ENCODE measurements around the gene THAP10.
"Not testable (repeated sequence)": the region's sequence is repeated elsewhere in the genome, so short reads cannot be mapped to it uniquely, and the experiment has no call there.

THAP10 gene

GRCh38 chr15:70867911-70868467 lies 24.2 kb downstream of the THAP10 start:
- H3K4me3 ChIP-seq (ENCODE audit: low read length): no peak overlapping the region
- TF ChIP-seq, protein P1, sequence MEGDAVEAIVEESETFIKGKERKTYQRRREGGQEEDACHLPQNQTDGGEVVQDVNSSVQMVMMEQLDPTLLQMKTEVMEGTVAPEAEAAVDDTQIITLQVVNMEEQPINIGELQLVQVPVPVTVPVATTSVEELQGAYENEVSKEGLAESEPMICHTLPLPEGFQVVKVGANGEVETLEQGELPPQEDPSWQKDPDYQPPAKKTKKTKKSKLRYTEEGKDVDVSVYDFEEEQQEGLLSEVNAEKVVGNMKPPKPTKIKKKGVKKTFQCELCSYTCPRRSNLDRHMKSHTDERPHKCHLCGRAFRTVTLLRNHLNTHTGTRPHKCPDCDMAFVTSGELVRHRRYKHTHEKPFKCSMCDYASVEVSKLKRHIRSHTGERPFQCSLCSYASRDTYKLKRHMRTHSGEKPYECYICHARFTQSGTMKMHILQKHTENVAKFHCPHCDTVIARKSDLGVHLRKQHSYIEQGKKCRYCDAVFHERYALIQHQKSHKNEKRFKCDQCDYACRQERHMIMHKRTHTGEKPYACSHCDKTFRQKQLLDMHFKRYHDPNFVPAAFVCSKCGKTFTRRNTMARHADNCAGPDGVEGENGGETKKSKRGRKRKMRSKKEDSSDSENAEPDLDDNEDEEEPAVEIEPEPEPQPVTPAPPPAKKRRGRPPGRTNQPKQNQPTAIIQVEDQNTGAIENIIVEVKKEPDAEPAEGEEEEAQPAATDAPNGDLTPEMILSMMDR (conservative IDR thresholded peaks at IDR 0.05; ENCODE audit: low read depth, low read length): no peak
- DNase-seq (ENCODE audit: low read depth): no peak

GRCh38 chr15:70866982-70867641 lies 25.1 kb downstream of the THAP10 start:
- no peak overlapping the region for H3K4me3 ChIP-seq (ENCODE audit: low read length)
- DNase-seq (ENCODE audit: low read depth): no peak
- TF ChIP-seq, protein P1 (conservative IDR thresholded peaks at IDR 0.05; ENCODE audit: low read depth, low read length): no peak

DNA sequence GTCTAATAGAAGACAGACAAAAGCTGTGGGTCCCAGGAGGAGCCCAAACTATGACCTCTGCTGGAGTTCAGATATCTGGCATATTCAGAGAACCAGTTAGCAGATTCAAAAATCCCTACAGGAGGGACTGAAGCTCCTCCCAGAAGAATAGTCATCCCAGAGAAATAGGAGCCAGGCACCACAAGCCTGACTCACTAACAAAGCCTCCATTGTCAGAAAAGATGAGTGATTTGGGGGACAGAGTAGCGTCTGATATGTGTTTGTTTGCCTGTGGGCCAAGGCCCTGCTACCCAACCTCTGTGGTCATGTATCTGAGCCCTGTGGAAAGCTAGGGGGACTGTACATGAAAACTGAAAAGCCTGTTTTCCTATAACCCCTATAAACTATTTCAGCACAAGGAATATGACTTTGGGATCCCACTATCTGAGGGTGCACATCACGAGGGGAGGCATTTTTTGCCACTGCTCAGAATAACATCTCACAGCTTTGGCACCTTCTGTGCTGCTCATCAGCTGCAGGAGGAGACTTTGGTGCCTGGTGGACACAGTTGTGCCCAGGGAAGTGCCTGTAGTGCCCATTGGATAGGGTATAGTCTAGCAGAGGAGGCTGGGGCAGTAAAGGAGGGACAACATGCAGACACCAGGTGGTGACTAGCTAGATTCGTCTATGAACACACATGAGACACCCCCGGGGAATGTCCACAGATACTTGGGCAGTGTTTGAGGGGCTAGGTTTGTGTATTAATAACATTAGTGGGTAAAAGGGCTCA lies 28.6 kb downstream of the THAP10 start:
- H3K4me3 ChIP-seq (ENCODE audit: low read length): no peak overlapping the region
- TF ChIP-seq, protein P1 (conservative IDR thresholded peaks at IDR 0.05; ENCODE audit: low read depth, low read length): no peak
- DNase-seq (ENCODE audit: low read depth): peak; percentile 84

- H3K4me3 ChIP-seq (ENCODE audit: low read length): no peak overlapping the region
- TF ChIP-seq, protein P1 (conservative IDR thresholded peaks at IDR 0.05; ENCODE audit: low read depth, low read length): no peak
- DNase-seq (ENCODE audit: low read depth): no peak
These were observed 32.2 kb downstream of the THAP10 start for GRCh38 chr15:70859998-70860397.

DNA sequence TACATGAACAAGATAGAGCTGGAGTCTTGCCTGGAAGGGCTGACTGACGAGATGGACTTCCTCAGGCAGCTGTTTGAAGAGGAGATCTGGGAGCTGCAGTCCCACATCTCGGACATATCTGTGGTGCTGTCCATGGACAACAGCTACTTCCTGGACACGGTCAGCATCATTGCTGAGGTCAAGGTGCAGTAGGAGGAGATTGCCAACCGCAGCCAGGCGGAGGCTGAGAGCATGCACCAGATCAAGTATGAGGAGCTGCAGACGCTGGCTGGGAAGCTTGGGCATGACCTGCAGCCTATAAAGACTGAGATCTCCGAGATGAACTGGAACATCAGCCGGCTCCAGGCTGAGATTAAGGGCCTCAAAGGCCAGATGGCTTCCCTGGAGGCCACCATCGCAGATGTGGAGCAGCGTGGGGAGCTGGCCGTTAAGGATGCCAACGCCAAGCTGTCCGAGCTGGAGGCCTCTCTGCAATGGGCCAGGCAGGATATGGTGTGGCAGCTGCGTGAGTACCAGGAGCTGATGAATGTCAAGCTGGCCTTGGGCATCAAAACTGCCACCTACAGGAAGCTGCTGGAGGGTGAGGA lies 32.8 kb downstream of the THAP10 start:
- TF ChIP-seq, protein P1 (conservative IDR thresholded peaks at IDR 0.05; ENCODE audit: low read depth, low read length): no peak
- H3K4me3 ChIP-seq (ENCODE audit: low read length): no peak overlapping the region
- DNase-seq (ENCODE audit: low read depth): no peak

DNA sequence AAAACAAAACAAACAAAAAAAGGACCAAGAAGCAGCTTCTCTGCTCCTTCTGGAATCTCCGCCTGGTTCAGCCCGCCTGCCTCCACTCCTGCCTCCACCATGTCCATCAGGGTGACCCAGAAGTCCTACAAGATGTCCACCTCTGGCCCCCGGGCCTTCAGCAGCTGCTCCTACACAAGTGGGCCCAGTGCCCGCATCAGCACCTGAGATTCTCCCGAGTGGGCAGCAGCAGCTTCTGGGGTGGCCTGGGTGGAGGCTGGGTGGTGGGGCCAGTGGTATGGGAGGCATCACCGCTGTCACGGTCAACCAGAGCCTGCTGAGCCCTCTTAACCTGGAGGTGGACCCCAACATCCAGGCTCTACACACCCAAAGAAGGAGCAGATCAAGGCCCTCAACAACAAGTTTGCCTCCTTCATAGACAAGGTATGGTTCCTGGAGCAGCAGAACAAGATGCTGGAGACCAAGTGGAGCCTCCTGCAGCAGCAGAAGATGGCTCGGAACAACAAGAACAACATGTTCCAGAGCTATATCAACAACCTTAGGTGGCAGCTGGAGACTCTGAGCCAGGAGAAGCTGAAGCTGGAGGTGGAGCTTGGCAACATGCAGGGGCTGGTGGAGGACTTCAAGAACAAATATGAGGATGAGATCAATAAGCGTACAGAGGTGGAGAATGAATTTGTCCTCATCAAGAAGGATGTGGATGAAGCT lies 33.5 kb downstream of the THAP10 start:
- not testable (repeated sequence) for DNase-seq (ENCODE audit: low read depth)

More for the DNA sequence above, 33.5 kb downstream of the THAP10 start:
- not testable (repeated sequence) for H3K4me3 ChIP-seq (ENCODE audit: low read length)

All from retinal pigment epithelial cell (primary cell).